G401 (cell line): ENCODE measurements around the gene PRDM13. TPM values are rescaled to one million over a fixed set of nuclear protein-coding genes. Genes with fewer than 3 reads are reported as not detected.
"Not testable (repeated sequence)": the region's sequence is repeated elsewhere in the genome, so short reads cannot be mapped to it uniquely, and the experiment has no call there.

Experiments used
- DNase-seq: peaks from one replicate; pipeline ENCODE4 v3.0.0-alpha.2; 2015; ENCODE audit warnings: low spot score
- in situ Hi-C: cut with HindIII; loops from 2 replicates; pipeline ENCODE4 v1.10.0; 2016; ENCODE audit warnings: low sequenced_read_pairs, mixed read lengths
- total RNA-seq: library from RNA; depleted of rRNA; stranded (reverse); fragments of >200 nt; shearing (Covaris generic); gene quantifications from 2 replicates; pipeline ENCODE4 v1.2.3, GENCODE V29; 2014; rRNA removed

Gene PRDM13
- total RNA-seq, 1 experiment from 2014 or later, result 0.34 TPM

DNA sequence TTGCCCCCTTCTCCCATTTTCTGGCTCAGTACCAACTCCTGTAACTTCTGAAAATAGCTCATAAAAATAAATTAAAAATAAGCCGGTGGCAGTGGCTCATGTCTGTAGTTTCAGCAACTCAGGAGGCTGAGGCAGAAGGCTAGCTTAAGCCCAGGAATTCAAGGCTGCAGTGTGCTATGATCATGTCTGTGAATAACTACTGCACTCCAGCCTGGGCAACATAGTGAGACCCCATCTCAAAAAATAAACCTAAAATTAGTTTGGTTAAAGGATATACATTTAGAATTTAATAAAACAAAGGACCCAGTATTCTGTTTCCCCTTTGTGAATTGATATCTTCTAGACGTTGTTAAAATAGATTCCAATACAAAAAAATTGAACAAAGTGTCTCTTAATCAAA is 10.5 kb downstream of the PRDM13 start:
- in situ Hi-C loops, result no loop called here
- DNase-seq, result no peak

DNA sequence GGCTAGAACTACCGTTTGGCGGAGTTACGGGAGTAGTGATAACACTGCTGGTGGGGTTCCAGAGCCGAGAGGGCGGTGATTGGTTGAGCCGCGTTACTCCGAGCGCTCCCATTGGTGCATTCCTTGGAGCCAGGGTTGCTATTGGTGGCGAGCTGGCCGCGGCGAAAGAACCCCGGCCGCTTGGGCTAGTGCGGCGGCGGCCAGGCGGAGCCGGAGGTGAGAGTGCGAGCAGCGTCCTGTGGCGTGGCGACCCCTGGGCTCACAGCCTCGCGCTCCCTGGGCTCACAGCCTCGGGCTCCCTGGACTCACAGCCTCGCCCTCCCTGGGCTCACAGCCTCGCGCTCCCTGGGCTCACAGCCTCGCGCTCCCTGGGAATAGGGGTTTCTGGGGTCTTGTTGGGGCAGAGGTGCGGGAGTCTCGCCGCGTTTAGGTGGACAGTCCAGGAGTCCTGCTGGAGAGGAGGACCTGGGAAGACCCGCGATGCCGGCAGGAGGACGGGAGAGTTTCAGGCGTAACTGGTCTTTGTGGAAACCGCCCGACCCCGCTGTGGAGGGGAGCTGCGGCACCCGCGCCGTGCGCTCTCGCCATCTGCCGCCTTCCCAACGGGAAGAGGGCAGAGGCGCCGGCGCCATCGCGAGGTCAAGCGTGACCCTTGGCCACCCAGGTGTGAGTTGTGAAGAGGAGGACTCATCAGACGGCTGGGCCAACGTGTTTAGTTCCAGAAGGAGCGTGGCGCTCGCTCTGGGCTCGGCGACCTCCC is 12.2 kb downstream of the PRDM13 start:
- in situ Hi-C loops, result no loop called here
- DNase-seq, result no peak

DNA sequence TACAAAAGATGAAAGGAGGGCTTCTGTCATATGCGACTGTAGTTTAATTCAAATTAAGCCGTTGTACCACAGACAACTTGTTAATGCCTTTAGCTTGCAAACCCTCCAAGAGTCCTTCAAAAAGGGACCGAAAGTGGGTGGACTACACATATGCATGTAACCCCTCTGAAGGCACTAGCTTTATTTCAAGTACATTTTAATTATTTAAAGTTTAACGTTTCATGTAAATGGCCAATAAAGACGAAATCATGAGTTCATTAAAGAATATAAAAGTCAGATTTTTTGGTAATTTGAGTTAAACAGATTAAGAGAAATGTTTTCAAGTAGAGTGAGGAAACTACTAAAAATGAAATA is 12.8 kb downstream of the PRDM13 start:
- in situ Hi-C loops, result no loop called here
- DNase-seq, result no peak

DNA sequence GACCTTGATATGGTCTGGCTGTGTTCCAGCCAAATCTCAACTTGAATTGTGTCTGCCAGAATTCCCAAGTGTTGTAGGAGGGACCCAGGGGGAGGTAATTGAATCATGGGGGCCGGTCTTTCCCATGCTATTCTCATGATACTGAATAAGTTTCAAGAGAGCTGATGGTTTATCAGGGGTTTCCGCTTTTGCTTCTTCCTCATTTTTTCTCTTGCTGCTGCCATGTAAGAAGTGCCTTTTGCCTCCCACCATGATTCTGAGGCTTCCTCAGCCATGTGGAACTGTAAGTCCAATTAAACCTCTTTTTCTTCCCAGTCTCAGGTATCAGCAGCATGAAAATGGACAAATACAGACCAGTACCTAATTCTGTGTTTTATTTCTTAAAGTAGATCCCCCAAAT is 15.4 kb downstream of the PRDM13 start:
- in situ Hi-C loops, DNase-seq: not testable (repeated sequence)

DNA sequence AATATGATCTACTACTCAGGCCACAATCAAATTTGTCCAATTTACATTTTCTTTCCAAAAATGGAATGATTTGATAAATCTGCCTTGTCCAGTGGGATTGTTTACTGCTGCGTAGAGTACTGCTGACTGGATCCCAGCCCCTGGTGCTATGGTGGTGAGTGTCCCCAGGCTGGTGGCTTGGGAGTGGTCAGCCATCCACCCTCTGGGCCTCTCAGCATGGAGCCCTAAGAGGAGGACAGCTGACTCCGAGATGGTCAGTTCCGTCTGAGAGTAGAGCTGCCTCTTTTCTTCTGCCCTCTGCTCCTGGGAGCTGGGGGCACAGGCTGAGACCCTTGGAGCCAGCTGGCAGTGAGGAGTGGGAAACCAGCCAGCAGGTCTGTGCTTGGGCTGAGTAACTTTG is 22.7 kb downstream of the PRDM13 start:
- DNase-seq, result no peak
- in situ Hi-C loops, result no loop called here

DNA sequence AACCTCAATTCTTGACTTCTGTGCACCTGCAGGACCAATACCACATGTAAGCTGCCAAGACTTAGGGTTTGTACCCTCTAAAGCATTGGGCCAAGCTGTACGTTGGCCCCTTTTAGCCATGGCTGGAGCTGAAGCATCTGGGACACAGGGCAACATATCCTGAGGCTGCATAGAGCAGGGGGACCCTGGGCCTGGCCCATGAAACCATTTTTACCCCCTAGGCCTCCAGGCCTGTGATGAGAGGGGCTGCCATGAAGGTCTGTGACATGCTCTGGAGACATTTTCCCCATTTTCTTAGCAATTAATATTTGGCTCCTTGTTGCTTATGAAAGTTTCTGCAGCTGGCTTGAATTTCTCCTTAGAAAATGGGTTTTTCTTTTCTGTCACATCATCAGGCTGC is 31.0 kb downstream of the PRDM13 start:
- in situ Hi-C loops, result no loop called here
- no peak for DNase-seq

DNA sequence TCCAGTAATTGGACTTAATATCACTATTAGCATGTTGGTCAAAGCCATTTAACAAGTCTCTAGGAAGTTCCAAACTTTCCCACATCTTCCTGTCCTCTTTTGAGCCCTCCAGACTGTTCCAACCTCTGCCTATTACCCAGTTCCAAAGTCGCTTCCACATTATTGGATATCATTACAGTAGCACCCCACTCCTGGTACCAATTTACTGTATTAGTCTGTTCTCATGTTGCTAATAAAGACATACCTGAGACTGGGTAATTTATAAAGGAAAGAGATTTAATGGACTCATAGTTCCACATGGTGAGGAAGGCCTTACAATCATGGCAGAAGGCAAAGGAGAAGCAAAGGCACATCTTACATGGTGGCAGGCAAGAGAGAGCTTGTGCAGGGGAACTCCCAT is 31.7 kb downstream of the PRDM13 start:
- in situ Hi-C loops, DNase-seq: not testable (repeated sequence)

DNA sequence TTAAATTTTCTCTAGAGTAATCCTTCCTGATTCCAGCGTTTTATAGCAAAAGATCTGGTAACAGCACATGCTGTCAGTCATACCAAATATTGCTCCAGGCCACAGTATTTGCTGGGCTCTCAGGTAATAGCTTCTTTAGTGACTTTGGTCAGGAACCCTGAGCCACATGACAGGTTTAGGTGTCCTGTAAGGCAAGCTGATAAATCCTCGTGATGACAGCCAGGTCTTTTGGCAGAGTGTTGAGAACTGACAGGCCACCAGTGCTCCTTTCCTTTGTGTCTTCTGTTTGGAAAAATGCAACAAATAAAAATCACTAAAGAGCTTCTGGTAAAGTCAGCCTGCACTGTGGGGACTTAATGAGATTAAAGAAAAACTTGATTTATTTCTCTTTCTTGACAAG is 34.6 kb downstream of the PRDM13 start:
- in situ Hi-C loops, result no loop called here
- DNase-seq, result no peak

DNA sequence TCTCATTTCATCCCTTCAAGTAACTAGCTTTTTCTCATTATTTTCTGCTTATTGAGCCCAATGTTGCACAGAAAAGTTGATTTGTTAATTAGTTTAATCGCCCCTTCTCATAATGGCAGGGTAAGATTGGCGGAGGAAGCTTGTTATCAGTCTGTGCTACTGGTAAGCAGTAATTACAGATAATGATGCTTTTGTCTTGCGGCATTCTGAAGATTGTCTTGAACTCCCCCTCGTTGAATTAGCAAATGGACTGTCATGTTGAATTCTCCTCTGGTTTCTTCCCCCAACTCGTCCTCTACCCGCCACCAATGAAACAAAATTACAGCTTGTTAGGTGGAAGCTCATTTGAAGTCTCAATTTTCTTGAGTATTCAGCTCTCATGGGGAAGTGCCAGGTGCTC is 39.4 kb downstream of the PRDM13 start:
- in situ Hi-C loops, result no loop called here
- no peak for DNase-seq

DNA sequence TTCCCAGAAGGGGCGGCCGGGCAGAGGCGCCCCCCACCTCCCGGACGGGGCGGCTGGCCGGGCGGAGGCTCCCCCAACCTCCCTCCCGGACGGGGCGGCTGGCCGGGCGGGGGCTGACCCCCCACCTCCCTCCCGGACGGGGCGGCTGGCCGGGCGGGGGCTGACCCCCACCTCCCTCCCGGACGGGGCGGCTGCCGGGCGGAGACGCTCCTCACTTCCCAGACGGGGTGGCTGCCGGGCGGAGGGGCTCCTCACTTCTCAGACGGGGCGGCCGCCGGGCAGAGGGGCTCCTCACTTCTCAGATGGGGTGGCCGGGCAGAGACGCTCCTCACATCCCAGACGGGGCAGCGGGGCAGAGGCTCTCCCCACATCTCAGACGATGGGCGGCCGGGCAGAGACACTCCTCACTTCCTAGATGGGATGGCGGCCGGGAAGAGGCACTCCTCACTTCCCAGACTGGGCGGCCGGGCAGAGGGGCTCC is 43.5 kb downstream of the PRDM13 start:
- in situ Hi-C loops, DNase-seq: not testable (repeated sequence)

DNA sequence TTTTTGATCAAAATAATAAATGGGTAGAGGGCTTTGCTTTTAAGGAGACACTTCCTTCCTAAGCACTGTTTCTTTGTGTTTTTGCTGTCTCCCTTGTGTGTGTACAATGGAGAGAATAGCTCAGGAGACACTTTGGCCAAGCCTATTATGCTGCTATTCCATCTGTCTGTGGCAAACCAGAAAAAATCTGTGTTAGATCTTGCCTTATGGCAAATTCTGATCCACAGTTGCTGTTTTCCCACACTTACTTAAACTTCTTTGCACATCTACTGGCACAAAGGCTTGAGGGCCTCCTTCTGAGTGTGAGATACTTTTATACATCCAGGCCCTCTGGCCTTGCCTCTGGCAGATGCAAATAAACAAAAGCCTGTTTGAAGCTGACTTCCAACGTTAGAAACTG is 53.6 kb downstream of the PRDM13 start:
- in situ Hi-C loops, result no loop called here

DNA sequence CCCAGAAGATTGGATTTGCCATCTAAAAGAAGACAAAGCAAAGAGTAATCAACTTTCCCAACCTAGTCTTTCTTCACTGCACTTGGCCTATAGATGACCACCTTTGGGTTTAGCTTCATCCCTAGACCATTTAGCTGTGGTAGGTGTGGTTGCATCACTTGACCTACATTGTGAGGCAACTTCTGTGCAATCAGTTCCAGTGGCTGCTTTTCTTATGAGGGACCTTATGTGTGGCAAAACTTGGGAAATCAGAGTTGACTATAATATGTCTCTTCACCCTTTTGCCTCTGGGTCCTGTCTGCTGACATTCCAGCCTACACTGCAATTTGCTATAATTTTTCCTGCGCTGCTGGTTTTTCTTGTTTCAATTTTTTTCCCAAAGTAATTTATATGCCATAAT is 55.2 kb downstream of the PRDM13 start:
- DNase-seq, result no peak
- in situ Hi-C loops, result no loop called here

More for the DNA sequence above, 53.6 kb downstream of the PRDM13 start:
- DNase-seq, result no peak

DNA sequence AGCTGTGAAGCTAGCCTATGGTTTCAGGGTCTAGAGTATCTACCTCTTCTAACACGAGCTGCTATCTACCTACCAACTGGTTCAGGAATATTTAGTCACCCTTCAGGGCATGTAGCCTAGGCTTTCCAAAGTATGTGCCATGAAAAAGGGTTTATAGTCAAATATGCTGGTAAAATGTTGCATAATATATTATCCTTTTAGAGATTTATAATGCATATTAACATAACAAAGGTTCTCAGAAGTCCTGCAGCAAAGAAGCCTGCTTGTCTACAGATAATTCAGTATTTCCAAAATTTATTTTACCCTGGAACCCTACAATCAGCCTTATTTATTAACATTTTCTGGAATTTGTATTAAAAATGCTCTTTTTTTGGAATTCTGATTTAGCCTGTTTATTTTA is 56.0 kb downstream of the PRDM13 start:
- DNase-seq, result no peak
- in situ Hi-C loops, result no loop called here

Other genes with a start within 250 kb of the PRDM13 start
- 10.5 and 14.0 TPM in 2 replicates for gene COQ3, start 212.6 kb upstream of the PRDM13 start, total RNA-seq
- gene PNISR, start 181.5 kb upstream of the PRDM13 start, total RNA-seq, result 19.6 and 29.3 TPM in 2 replicates
- 24.6 and 34.9 TPM in 2 replicates for gene USP45, start 91.4 kb upstream of the PRDM13 start, total RNA-seq
- 130 and 168 TPM in 2 replicates for gene CCNC, start 38.2 kb upstream of the PRDM13 start, total RNA-seq